PC-9 (cell line): ENCODE data around the gene HOXB6. TPM values are rescaled to one million over a fixed set of nuclear protein-coding genes. Genes with fewer than 3 reads are reported as not detected.

ENCODE experiments used
- BruUV-seq: library from RNA; stranded (reverse); fragments of 400-500 nt; replicated peaks from 2 replicates; lab custom pipeline; 2021; lab: Mats Ljungman, UMichigan
- CTCF ChIA-PET: fragments of 300-600 bp; sonication (Branson Sonifier 250); formaldehyde crosslinking; loops from one replicate; lab custom pipeline; 2022; ENCODE audit warnings: antibody characterized with exemption; lab: Charles Lee
- POLR2A ChIA-PET: fragments of 300-600 bp; sonication (Branson Sonifier 250); formaldehyde crosslinking; loops from one replicate; lab custom pipeline; 2022; ENCODE audit warnings: antibody characterized with exemption; ENCODE audit not compliant: unreplicated experiment; lab: Charles Lee
- DNase-seq, 2 experiments: peaks; one replicate each; pipeline versions ENCODE4 v3.0.0 to v3.0.0-alpha.2; 2015 to 2022; ENCODE audit warnings: mixed read lengths in 1 of 2
- H2AFZ ChIP-seq: fragments of 200-600 bp; sonication (generic); 2 replicates; pipeline ENCODE4 v1.8.1; 2017; ENCODE audit warnings: antibody characterized with exemption
- H3F3A ChIP-seq: fragments of 200-600 bp; sonication (generic); 2 replicates; pipeline ENCODE4 v1.8.1; 2017; ENCODE audit warnings: antibody characterized with exemption, mild to moderate bottlenecking, low read depth; ENCODE audit not compliant: insufficient read depth
- H3K27ac ChIP-seq: fragments of 200-600 bp; sonication (generic); 2 replicates; pipeline ENCODE4 v1.6.1; 2016; ENCODE audit warnings: mixed run types
- H3K27me3 ChIP-seq: fragments of 200-600 bp; sonication (generic); 2 replicates; pipeline ENCODE4 v1.6.1; 2016; ENCODE audit warnings: low read depth, mixed run types; ENCODE audit not compliant: insufficient read depth
- H3K36me3 ChIP-seq: fragments of 200-600 bp; sonication (generic); 2 replicates; pipeline ENCODE4 v1.6.1; 2016; ENCODE audit warnings: low read depth, mixed run types
- H3K4me1 ChIP-seq: fragments of 200-600 bp; sonication (generic); replicated peaks from 2 replicates; pipeline ENCODE4 v1.6.1; 2016; ENCODE audit warnings: mixed run types; ENCODE audit not compliant: insufficient read depth
- H3K4me2 ChIP-seq: fragments of 200-600 bp; sonication (generic); 2 replicates; pipeline ENCODE4 v1.6.1; 2017; ENCODE audit warnings: mixed run types
- H3K4me3 ChIP-seq: fragments of 200-600 bp; sonication (generic); 2 replicates; pipeline ENCODE4 v1.6.1; 2016; ENCODE audit warnings: mixed run types
- H3K79me2 ChIP-seq: fragments of 200-600 bp; sonication (generic); 2 replicates; pipeline ENCODE4 v1.6.1; 2017; ENCODE audit warnings: low read depth, mixed run types
- H3K9me2 ChIP-seq: fragments of 200-600 bp; sonication (generic); 2 replicates; pipeline ENCODE4 v1.8.1; 2017; ENCODE audit warnings: mild to moderate bottlenecking; ENCODE audit not compliant: insufficient read depth
- H3K9me3 ChIP-seq: fragments of 200-600 bp; sonication (generic); 2 replicates; pipeline ENCODE4 v1.8.1; 2016; ENCODE audit warnings: low read depth; ENCODE audit not compliant: insufficient read depth
- H4K20me1 ChIP-seq: fragments of 200-600 bp; sonication (generic); 2 replicates; pipeline ENCODE4 v1.8.1; 2017; ENCODE audit not compliant: insufficient read depth
- CTCF ChIP-seq: fragments of 200-600 bp; sonication (generic); conservative IDR thresholded peaks from 2 replicates; pipeline ENCODE4 v1.6.1; 2017; ENCODE audit warnings: mixed run types, antibody characterized with exemption, mild to moderate bottlenecking, moderate library complexity
- EZH2 ChIP-seq: fragments of 200-600 bp; sonication (generic); IDR thresholded peaks from 2 replicates; pipeline ENCODE4 v1.8.0; 2017; ENCODE audit warnings: antibody characterized with exemption, low read depth
- intact Hi-C: fragments of 100-400 bp; cut with micrococcal nuclease; formaldehyde crosslinking; loops from one replicate; pipeline ENCODE4 v1.10.0; 2022; ENCODE audit not compliant: unreplicated experiment
- total RNA-seq: library from RNA; stranded (reverse); gene quantifications from 2 replicates; pipeline ENCODE4 v1.2.3, GENCODE V29; 2021

HOXB6 gene
- total RNA-seq, 1 experiment from 2014 or later = 30.7 TPM

GRCh38 chr17:48634493-48635208 lies 29.9 kb upstream of the HOXB6 start:
- no peak for DNase-seq
- H3K27me3 ChIP-seq = peaks cover 65% of the 10 kb centered on the region
- H4K20me1 ChIP-seq = no peaks in the 10 kb centered on the region
- POLR2A ChIA-PET = no interaction called here
- no peak for TF ChIP-seq EZH2
- no peak for TF ChIP-seq CTCF
- no TSS peak for BruUV-seq
- no peak overlapping the region for H3K4me3 ChIP-seq
- no peak overlapping the region for H3K27ac ChIP-seq
- H3K9me3 ChIP-seq = no peaks in the 10 kb centered on the region
- H3K9me2 ChIP-seq = no peaks in the 10 kb centered on the region
- 0 out of 2 replicates have a peak, but pooled peaks cover 2% of the 10 kb centered on the region for H3F3A ChIP-seq
- H2AFZ ChIP-seq = no peak overlapping the region
- no peak overlapping the region for H3K4me2 ChIP-seq
- intact Hi-C loops = no loop called here
- H3K36me3 ChIP-seq = no peaks in the 10 kb centered on the region
- CTCF ChIA-PET = interaction anchor here (0.5 kb wide), 1 partner anchor 363 kb away, joined by 3 read pairs; no protein-coding TSS in a partner anchor
- H3K4me1 ChIP-seq = no peaks in the 10 kb centered on the region
- H3K79me2 ChIP-seq = no peaks in the 10 kb centered on the region

GRCh38 chr17:48633266-48633677 lies 28.5 kb upstream of the HOXB6 start:
- Histone ChIP-seq H3K4me2 (no peak overlapping the region), H3K9me3 (no peaks in the 10 kb centered on the region), H3F3A (0 out of 2 replicates have a peak, but pooled peaks cover 2% of the 10 kb centered on the region), H3K79me2 (no peaks in the 10 kb centered on the region), H2AFZ (no peak overlapping the region), H3K4me3 (no peak overlapping the region), H3K36me3 (no peaks in the 10 kb centered on the region), H4K20me1 (no peaks in the 10 kb centered on the region), H3K27ac (no peak overlapping the region), H3K9me2 (no peaks in the 10 kb centered on the region), H3K4me1 (no peaks in the 10 kb centered on the region), H3K27me3 (peaks cover 66% of the 10 kb centered on the region)
- no peak for DNase-seq
- ChIA-PET CTCF (no interaction called here), POLR2A (no interaction called here)
- intact Hi-C loops = no loop called here
- no TSS peak for BruUV-seq
- no peak for TF ChIP-seq CTCF
- no peak for TF ChIP-seq EZH2

GRCh38 chr17:48632579-48633265 lies 27.9 kb upstream of the HOXB6 start:
- Histone ChIP-seq H3K4me3 (no peak overlapping the region), H3K27ac (no peak overlapping the region), H4K20me1 (no peaks in the 10 kb centered on the region), H3K36me3 (no peaks in the 10 kb centered on the region), H2AFZ (no peak overlapping the region), H3K9me3 (no peaks in the 10 kb centered on the region), H3K4me1 (no peaks in the 10 kb centered on the region), H3K9me2 (no peaks in the 10 kb centered on the region), H3K79me2 (no peaks in the 10 kb centered on the region), H3K4me2 (no peak overlapping the region), H3F3A (0 out of 2 replicates have a peak, but pooled peaks cover 2% of the 10 kb centered on the region), H3K27me3 (peaks cover 63% of the 10 kb centered on the region)
- ChIA-PET CTCF (no interaction called here), POLR2A (no interaction called here)
- BruUV-seq = no TSS peak
- intact Hi-C loops = no loop called here
- no peak for TF ChIP-seq CTCF
- no peak for TF ChIP-seq EZH2
- no peak for DNase-seq
